Measurements from ENCODE around the gene CCDC71L.

Gene CCDC71L

GRCh38 chr7:106608661-106609060 lies 52.3 kb downstream of the CCDC71L start:
- TF ChIP-seq CTCF (IDR thresholded peaks at IDR 0.05) = no peak
- no peak for TF ChIP-seq ZFX (IDR thresholded peaks at IDR 0.05; ENCODE audit: borderline replicate concordance)
- H3K27ac ChIP-seq = no peak overlapping the region

Data from 22Rv1 (cell line).